Activated CD4-positive, alpha-beta T cell treated with anti-CD3 and anti-CD28 coated beads, Interleukin-2, Interleukin-4, amounts not matched to agents 100 ng/mL and 50 ng/mL, durations not matched to agents 16 hours and 8 hours (primary cell): ENCODE data around the gene RPS6KA5.
A peak's percentile ranks its signal among the peaks of the same experiment; 100 is the strongest.

ENCODE experiments used
- DNase-seq: peaks from one replicate; pipeline ENCODE4 v3.0.0-alpha.2; 2020; ENCODE audit warnings: low spot score

The RPS6KA5 gene

GRCh38 chr14:90938615-90939014, 121.8 kb downstream of the RPS6KA5 start:
- no peak for DNase-seq

GRCh38 chr14:90936757-90937440, 123.5 kb downstream of the RPS6KA5 start:
- DNase-seq: no peak

- DNase-seq: no peak
These were observed 135.7 kb downstream of the RPS6KA5 start for GRCh38 chr14:90924621-90925340.

GRCh38 chr14:90922141-90922540, 138.3 kb downstream of the RPS6KA5 start:
- DNase-seq: no peak

- DNase-seq: no peak
These were observed 149.3 kb downstream of the RPS6KA5 start for GRCh38 chr14:90911121-90911520.

- DNase-seq: no peak
These were observed 153.3 kb downstream of the RPS6KA5 start for GRCh38 chr14:90907178-90907577.

- peak; percentile 28 for DNase-seq
These were observed 154.9 kb downstream of the RPS6KA5 start for GRCh38 chr14:90905531-90905930.

GRCh38 chr14:90903101-90903500, 157.3 kb downstream of the RPS6KA5 start:
- peak; percentile 67 for DNase-seq

- DNase-seq: no peak
These were observed 159.9 kb downstream of the RPS6KA5 start for GRCh38 chr14:90900476-90901083.

- DNase-seq: no peak
These were observed 163.4 kb downstream of the RPS6KA5 start for GRCh38 chr14:90897022-90897421.

- no peak for DNase-seq
These were observed 166.2 kb downstream of the RPS6KA5 start for GRCh38 chr14:90894241-90894640.

- DNase-seq: no peak
These were observed 166.9 kb downstream of the RPS6KA5 start for GRCh38 chr14:90893510-90893909.

GRCh38 chr14:90892970-90893369, 167.5 kb downstream of the RPS6KA5 start:
- DNase-seq: no peak

GRCh38 chr14:90891326-90891725, 169.1 kb downstream of the RPS6KA5 start:
- DNase-seq: no peak

- DNase-seq: no peak
These were observed 170.0 kb downstream of the RPS6KA5 start for GRCh38 chr14:90890322-90891020.

GRCh38 chr14:90886297-90886815, 174.1 kb downstream of the RPS6KA5 start:
- no peak for DNase-seq

GRCh38 chr14:90883782-90884181, 176.7 kb downstream of the RPS6KA5 start:
- DNase-seq: no peak

- DNase-seq: no peak
These were observed 177.2 kb downstream of the RPS6KA5 start for GRCh38 chr14:90883197-90883596.

GRCh38 chr14:90880282-90880681, 180.2 kb downstream of the RPS6KA5 start:
- DNase-seq: no peak

- DNase-seq: no peak
These were observed 185.8 kb downstream of the RPS6KA5 start for GRCh38 chr14:90874599-90874998.

- no peak for DNase-seq
These were observed 188.7 kb downstream of the RPS6KA5 start for GRCh38 chr14:90871605-90872233.
